ENCODE data around the gene ATP1B4.

- TF ChIP-seq POLR2A (IDR thresholded peaks at IDR 0.05) (no peak), EP300 (IDR thresholded peaks at IDR 0.05) (no peak)
- TF ChIP-seq, protein P1, sequence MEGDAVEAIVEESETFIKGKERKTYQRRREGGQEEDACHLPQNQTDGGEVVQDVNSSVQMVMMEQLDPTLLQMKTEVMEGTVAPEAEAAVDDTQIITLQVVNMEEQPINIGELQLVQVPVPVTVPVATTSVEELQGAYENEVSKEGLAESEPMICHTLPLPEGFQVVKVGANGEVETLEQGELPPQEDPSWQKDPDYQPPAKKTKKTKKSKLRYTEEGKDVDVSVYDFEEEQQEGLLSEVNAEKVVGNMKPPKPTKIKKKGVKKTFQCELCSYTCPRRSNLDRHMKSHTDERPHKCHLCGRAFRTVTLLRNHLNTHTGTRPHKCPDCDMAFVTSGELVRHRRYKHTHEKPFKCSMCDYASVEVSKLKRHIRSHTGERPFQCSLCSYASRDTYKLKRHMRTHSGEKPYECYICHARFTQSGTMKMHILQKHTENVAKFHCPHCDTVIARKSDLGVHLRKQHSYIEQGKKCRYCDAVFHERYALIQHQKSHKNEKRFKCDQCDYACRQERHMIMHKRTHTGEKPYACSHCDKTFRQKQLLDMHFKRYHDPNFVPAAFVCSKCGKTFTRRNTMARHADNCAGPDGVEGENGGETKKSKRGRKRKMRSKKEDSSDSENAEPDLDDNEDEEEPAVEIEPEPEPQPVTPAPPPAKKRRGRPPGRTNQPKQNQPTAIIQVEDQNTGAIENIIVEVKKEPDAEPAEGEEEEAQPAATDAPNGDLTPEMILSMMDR (IDR thresholded peaks at IDR 0.05) = no peak
Measured at GRCh38 chrX:120335289-120335688, 26.6 kb upstream of the ATP1B4 start.
